ENCODE data around the gene PAFAH2. TPM values are rescaled to one million over a fixed set of nuclear protein-coding genes. Genes with fewer than 3 reads are reported as not detected.

Gene PAFAH2
- total RNA-seq, 1 experiment from 2014 or later, result 13.0 TPM

GRCh38 chr1:25922971-25923552 is 74.8 kb downstream of the PAFAH2 start:
- Histone ChIP-seq H3K9me2 (ENCODE audit: insufficient read depth) (no peaks in the 10 kb centered on the region), H3K9me3 (ENCODE audit: control insufficient read depth in 1 of 2, insufficient read depth in 1 of 2, low read depth in 1 of 2, low read length in 2 of 2) (no peaks in the 10 kb centered on the region), H3K4me3 (replicated peaks in 1 of 2; ENCODE audit: low read depth in 1 of 2, low read length in 2 of 2) (no peak overlapping the region), H3K9ac (ENCODE audit: low read length) (no peak overlapping the region), H4K20me1 (ENCODE audit: insufficient read depth) (no peaks in the 10 kb centered on the region), H3K36me3 (ENCODE audit: control insufficient read depth in 1 of 2, insufficient read depth in 2 of 2, low read length in 2 of 2) (no peaks in the 10 kb centered on the region), H3K4me1 (ENCODE audit: control insufficient read depth in 1 of 2, insufficient read depth in 2 of 2, low read length in 2 of 2) (no peaks in the 10 kb centered on the region), H3K27ac (ENCODE audit: low read depth, low read length) (no peak overlapping the region), H3K4me2 (ENCODE audit: low read length) (no peak overlapping the region), H2AFZ (ENCODE audit: low read depth, low read length, poor library complexity, severe bottlenecking) (no peak overlapping the region), H3K27me3 (ENCODE audit: insufficient read depth, low read length) (no peaks in the 10 kb centered on the region), H3K79me2 (ENCODE audit: insufficient read depth, low read length) (no peaks in the 10 kb centered on the region)
- ChIA-PET RAD21 (ENCODE audit: low non-redundant PET in 1 of 2, low total read pairs in 2 of 2, uncharacterized antibody in 2 of 2, unreplicated experiment in 2 of 2) (no interaction called here), CTCF (no interaction called here), POLR2A (no interaction called here)
- intact Hi-C loops (cut with micrococcal nuclease), result no loop called here
- BruUV-seq (replicated peaks), result no TSS peak
- no peak for DNase-seq (ENCODE audit: low read depth, low spot score)
- no peak for TF ChIP-seq CEBPB (IDR thresholded peaks at IDR 0.05; ENCODE audit: low read depth)
- no peak for TF ChIP-seq CBX3 (IDR thresholded peaks at IDR 0.05; ENCODE audit: low read depth)
- TF ChIP-seq JUND (IDR thresholded peaks at IDR 0.05), result no peak
- no peak for TF ChIP-seq EGR1 (IDR thresholded peaks at IDR 0.05; ENCODE audit: low read depth)
- TF ChIP-seq POLR2AphosphoS5 (IDR thresholded peaks at IDR 0.05; ENCODE audit: low read depth, low read length), result no peak
- no peak for TF ChIP-seq SP1 (IDR thresholded peaks at IDR 0.05; ENCODE audit: low read depth)
- TF ChIP-seq ZNF274 (IDR thresholded peaks at IDR 0.05; ENCODE audit: low read depth, low read length), result no peak
- no peak for TF ChIP-seq POLR2A (IDR thresholded peaks at IDR 0.05; ENCODE audit: borderline replicate concordance, extremely low read depth, insufficient read depth, insufficient read length)
- no peak for TF ChIP-seq MAX (IDR thresholded peaks at IDR 0.05)
- no peak for TF ChIP-seq CTCF (IDR thresholded peaks at IDR 0.05 in 2 of 3, conservative IDR thresholded peaks at IDR 0.05 in 1 of 3; ENCODE audit: borderline replicate concordance in 1 of 3, insufficient read depth in 1 of 3, low read depth in 2 of 3, low read length in 2 of 3)
- no peak for TF ChIP-seq RAD21 (IDR thresholded peaks at IDR 0.05; ENCODE audit: low read depth)
- no peak for TF ChIP-seq SRF (IDR thresholded peaks at IDR 0.05; ENCODE audit: low read depth)
- no peak for TF ChIP-seq REST (IDR thresholded peaks at IDR 0.05; ENCODE audit: low read depth)
- TF ChIP-seq ZBTB33 (IDR thresholded peaks at IDR 0.05; ENCODE audit: extremely low read depth, insufficient replicate concordance, low read length), result no peak
- TF ChIP-seq TCF7L2 (IDR thresholded peaks at IDR 0.05; ENCODE audit: borderline replicate concordance, extremely low read depth, insufficient read depth, insufficient read length), result no peak
- TF ChIP-seq EZH2 (IDR thresholded peaks at IDR 0.05), result no peak
- no peak for TF ChIP-seq FOSL1 (IDR thresholded peaks at IDR 0.05; ENCODE audit: low read depth)
- no peak for TF ChIP-seq EZH2phosphoT487 (IDR thresholded peaks at IDR 0.05; ENCODE audit: borderline replicate concordance)
- no peak for ATAC-seq
